ENCODE data around the gene OSGIN1.

OSGIN1 gene

DNA sequence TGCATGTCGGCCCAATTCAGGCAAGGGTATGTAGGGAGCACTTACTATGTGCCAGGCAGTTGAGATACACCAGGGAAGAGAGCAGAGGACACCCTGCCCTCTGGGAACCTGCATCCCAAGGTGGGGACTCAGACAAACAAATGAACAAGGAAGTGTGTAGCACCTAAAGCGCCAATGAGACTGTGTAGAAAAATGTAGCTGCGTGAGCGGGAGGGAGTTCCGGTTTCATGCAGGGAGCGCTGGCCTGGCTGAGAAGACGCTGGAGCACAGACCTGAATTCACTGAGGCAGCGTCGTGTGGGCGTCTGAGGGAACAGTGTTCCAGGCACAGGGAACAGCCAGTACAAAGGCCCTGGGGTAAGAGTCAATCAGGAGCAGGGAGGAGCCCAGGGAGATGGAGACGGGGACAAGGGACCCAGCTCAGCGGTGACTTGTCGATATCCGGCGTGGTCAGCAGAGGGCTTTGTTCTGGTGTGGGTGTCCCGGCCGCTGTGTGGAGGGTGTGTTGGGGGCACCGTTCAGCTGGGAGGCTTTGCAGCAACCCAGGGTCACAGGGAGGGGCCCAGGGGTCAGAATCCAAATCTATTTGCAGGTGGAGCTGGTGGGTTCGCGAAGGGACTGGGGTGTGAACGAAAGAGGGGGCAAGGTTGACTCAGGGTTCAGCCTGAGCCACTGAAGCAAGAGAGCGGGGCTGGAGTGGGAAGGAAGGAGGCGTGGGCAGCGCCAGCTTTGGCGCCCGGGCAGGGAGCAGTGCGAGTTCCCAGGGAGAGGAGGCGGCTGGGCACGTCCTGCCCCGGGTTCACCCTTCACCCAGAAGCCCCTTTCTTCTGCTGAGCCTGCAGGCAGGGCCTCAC lies 17.8 kb upstream of the OSGIN1 start:
- Histone ChIP-seq H4K20me1 (ENCODE audit: control insufficient read depth, insufficient read depth, low read depth, low read length) (no peaks in the 10 kb centered on the region), H3K4me3 (ENCODE audit: low read length) (no peak overlapping the region), H3K27me3 (ENCODE audit: control insufficient read depth, low read length) (no peaks in the 10 kb centered on the region), H3K4me2 (ENCODE audit: low read length) (no peak overlapping the region), H3K36me3 (ENCODE audit: control insufficient read depth, low read length) (no peaks in the 10 kb centered on the region), H3K9me2 (replicated peaks; ENCODE audit: control insufficient read depth, low read length) (no peaks in the 10 kb centered on the region), H3K9me3 (ENCODE audit: control insufficient read depth, insufficient read depth, low read length) (no peaks in the 10 kb centered on the region), H3F3A (ENCODE audit: control insufficient read depth, insufficient read depth) (no peaks in the 10 kb centered on the region), H3K4me1 (ENCODE audit: control insufficient read depth, low read length) (no peaks in the 10 kb centered on the region), H3K79me2 (ENCODE audit: control insufficient read depth, low read length) (no peaks in the 10 kb centered on the region), H3K27ac (ENCODE audit: low read depth, low read length) (no peak overlapping the region)
- no peak for TF ChIP-seq EZH2phosphoT487 (IDR thresholded peaks at IDR 0.05; ENCODE audit: borderline replicate concordance, low read length)
- TF ChIP-seq, protein P1, sequence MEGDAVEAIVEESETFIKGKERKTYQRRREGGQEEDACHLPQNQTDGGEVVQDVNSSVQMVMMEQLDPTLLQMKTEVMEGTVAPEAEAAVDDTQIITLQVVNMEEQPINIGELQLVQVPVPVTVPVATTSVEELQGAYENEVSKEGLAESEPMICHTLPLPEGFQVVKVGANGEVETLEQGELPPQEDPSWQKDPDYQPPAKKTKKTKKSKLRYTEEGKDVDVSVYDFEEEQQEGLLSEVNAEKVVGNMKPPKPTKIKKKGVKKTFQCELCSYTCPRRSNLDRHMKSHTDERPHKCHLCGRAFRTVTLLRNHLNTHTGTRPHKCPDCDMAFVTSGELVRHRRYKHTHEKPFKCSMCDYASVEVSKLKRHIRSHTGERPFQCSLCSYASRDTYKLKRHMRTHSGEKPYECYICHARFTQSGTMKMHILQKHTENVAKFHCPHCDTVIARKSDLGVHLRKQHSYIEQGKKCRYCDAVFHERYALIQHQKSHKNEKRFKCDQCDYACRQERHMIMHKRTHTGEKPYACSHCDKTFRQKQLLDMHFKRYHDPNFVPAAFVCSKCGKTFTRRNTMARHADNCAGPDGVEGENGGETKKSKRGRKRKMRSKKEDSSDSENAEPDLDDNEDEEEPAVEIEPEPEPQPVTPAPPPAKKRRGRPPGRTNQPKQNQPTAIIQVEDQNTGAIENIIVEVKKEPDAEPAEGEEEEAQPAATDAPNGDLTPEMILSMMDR (IDR thresholded peaks at IDR 0.05; ENCODE audit: low read depth, low read length, poor library complexity, severe bottlenecking): no peak

DNA sequence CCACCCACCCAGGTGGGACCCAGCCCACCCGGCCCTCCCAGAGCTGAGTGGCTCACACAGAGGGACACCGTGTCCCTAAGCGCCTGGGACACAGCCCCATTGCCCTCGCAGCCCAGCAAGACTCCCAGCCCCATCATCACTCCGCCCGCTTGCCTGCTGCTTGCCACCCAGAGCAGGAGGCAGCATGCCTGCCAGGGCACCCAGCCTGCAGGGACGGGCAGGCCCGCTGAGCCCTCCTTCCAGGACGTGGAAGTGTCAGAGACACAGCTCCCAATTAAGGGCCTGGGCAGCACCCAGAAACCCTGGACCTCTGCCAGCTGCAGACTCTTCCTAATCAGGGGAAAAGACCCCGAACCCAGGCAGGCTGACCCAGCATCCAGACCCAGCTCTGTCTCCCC lies 17.2 kb upstream of the OSGIN1 start:
- no peaks in the 10 kb centered on the region for H4K20me1 ChIP-seq (ENCODE audit: control insufficient read depth, insufficient read depth, low read depth, low read length)
- no peaks in the 10 kb centered on the region for H3K4me1 ChIP-seq (ENCODE audit: control insufficient read depth, low read length)
- no peaks in the 10 kb centered on the region for H3F3A ChIP-seq (ENCODE audit: control insufficient read depth, insufficient read depth)
- H3K27me3 ChIP-seq (ENCODE audit: control insufficient read depth, low read length): no peaks in the 10 kb centered on the region
- no peaks in the 10 kb centered on the region for H3K9me3 ChIP-seq (ENCODE audit: control insufficient read depth, insufficient read depth, low read length)
- no peaks in the 10 kb centered on the region for H3K9me2 ChIP-seq (replicated peaks; ENCODE audit: control insufficient read depth, low read length)
- H3K27ac ChIP-seq (ENCODE audit: low read depth, low read length): no peak overlapping the region
- H3K79me2 ChIP-seq (ENCODE audit: control insufficient read depth, low read length): no peaks in the 10 kb centered on the region
- no peak overlapping the region for H3K4me3 ChIP-seq (ENCODE audit: low read length)
- no peak for TF ChIP-seq EZH2phosphoT487 (IDR thresholded peaks at IDR 0.05; ENCODE audit: borderline replicate concordance, low read length)
- TF ChIP-seq, protein P1 (IDR thresholded peaks at IDR 0.05; ENCODE audit: low read depth, low read length, poor library complexity, severe bottlenecking): no peak
- H3K4me2 ChIP-seq (ENCODE audit: low read length): no peak overlapping the region
- H3K36me3 ChIP-seq (ENCODE audit: control insufficient read depth, low read length): no peaks in the 10 kb centered on the region

DNA sequence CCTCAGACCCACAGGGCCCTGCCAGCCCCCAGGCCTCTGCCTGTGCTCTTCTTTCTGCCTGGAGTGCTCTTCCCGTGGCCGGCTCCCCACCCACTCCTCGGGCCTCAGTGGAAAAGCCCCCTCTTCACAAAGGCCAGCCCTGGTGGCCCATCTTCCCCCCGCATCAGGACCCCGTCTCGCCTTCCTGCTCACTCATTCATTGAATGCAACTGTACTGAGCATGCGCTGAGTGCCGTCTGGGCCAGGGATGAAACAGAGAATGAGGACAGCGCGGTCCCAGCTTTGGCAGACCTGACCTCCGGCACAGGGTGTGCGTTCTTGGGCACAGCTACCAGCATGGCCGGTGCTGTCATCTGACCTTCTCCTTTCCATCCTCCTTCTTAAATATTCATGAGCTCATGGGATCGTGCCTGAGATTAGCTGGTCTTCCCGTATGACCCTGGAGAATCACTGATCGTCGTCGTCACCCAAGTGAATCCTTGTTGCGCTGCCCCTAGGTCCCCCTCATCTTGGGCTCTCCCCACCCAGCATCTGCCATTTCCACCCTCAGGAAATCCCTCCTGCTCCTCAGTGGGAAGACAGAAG lies 16.4 kb upstream of the OSGIN1 start:
- TF ChIP-seq, protein P1 (IDR thresholded peaks at IDR 0.05; ENCODE audit: low read depth, low read length, poor library complexity, severe bottlenecking): no peak
- TF ChIP-seq EZH2phosphoT487 (IDR thresholded peaks at IDR 0.05; ENCODE audit: borderline replicate concordance, low read length): no peak
- Histone ChIP-seq H4K20me1 (ENCODE audit: control insufficient read depth, insufficient read depth, low read depth, low read length) (no peaks in the 10 kb centered on the region), H3K36me3 (ENCODE audit: control insufficient read depth, low read length) (no peaks in the 10 kb centered on the region), H3K4me2 (ENCODE audit: low read length) (no peak overlapping the region), H3K27ac (ENCODE audit: low read depth, low read length) (no peak overlapping the region), H3K9me3 (ENCODE audit: control insufficient read depth, insufficient read depth, low read length) (no peaks in the 10 kb centered on the region), H3K4me3 (ENCODE audit: low read length) (no peak overlapping the region), H3F3A (ENCODE audit: control insufficient read depth, insufficient read depth) (no peaks in the 10 kb centered on the region), H3K4me1 (ENCODE audit: control insufficient read depth, low read length) (no peaks in the 10 kb centered on the region), H3K27me3 (ENCODE audit: control insufficient read depth, low read length) (no peaks in the 10 kb centered on the region), H3K79me2 (ENCODE audit: control insufficient read depth, low read length) (no peaks in the 10 kb centered on the region), H3K9me2 (replicated peaks; ENCODE audit: control insufficient read depth, low read length) (no peaks in the 10 kb centered on the region)
